ENCODE data around the gene CACNB1.

DNA sequence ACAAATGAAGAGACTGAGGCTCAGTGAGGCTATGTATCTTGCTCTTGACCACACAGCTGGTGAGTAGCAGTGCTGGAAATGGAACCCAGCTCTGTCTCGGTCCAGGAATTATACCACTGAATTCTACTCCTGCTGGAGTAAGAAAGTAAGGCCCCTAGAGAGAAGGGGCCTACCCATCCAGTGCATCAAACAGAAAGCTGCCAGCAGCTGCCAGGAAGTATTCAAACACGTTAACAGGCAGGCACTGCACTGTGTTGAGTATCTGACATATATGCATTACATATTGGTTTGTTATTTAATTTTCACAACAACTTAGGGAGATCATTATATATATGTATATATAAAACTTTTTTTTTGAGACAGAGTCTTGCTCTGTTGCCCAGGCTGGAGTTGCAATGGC is 35.5 kb downstream of the CACNB1 start:
- TF ChIP-seq, protein P1, sequence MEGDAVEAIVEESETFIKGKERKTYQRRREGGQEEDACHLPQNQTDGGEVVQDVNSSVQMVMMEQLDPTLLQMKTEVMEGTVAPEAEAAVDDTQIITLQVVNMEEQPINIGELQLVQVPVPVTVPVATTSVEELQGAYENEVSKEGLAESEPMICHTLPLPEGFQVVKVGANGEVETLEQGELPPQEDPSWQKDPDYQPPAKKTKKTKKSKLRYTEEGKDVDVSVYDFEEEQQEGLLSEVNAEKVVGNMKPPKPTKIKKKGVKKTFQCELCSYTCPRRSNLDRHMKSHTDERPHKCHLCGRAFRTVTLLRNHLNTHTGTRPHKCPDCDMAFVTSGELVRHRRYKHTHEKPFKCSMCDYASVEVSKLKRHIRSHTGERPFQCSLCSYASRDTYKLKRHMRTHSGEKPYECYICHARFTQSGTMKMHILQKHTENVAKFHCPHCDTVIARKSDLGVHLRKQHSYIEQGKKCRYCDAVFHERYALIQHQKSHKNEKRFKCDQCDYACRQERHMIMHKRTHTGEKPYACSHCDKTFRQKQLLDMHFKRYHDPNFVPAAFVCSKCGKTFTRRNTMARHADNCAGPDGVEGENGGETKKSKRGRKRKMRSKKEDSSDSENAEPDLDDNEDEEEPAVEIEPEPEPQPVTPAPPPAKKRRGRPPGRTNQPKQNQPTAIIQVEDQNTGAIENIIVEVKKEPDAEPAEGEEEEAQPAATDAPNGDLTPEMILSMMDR (conservative IDR thresholded peaks at IDR 0.05): no peak
- no peak for TF ChIP-seq ZFX (IDR thresholded peaks at IDR 0.05)
